ENCODE results near the gene RORC. TPM values are rescaled to one million over a fixed set of nuclear protein-coding genes. Genes with fewer than 3 reads are reported as not detected.

RORC gene
- total and polyA plus RNA-seq, 2 donors (not counting 1 experiment from before 2014, with no cell fraction given): 0.17 TPM; not detected in 1

DNA sequence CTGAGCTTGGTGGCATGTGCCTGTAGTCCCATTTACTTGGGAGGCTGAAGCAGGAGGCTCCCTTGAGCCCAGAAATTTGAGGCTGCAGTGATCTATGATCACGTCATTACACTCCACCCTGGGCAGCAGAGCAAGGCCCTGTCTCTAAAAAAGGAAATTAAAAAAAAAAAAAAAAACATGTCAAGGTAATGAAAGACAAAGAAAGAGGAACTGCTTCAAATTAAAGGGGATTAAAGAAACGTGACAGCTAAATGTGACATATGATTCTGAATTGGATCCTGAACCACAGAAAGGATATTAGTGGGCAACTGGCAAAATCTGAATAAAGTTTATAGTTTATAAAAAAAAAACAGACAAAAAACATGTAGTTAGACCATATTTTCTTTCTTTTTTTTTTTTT, 11.8 kb upstream of the RORC start:
- H3K4me1 ChIP-seq (ENCODE audit: control insufficient read depth, extremely low read depth, insufficient read depth, low read length): no peaks in the 10 kb centered on the region
- no peaks in the 10 kb centered on the region for H3K9me3 ChIP-seq (ENCODE audit: control insufficient read depth, insufficient read depth, low read depth, low read length)
- no peak for DNase-seq (ENCODE audit: low read depth in 2 of 2)
- TF ChIP-seq CTCF (conservative IDR thresholded peaks at IDR 0.05 in 1 of 2, IDR thresholded peaks at IDR 0.05 in 1 of 2; ENCODE audit: low read depth in 1 of 2, low read length in 2 of 2) (no peak), EZH2 (IDR thresholded peaks at IDR 0.05; ENCODE audit: low read length, missing control alignments) (no peak)
- H3K27ac ChIP-seq (ENCODE audit: insufficient read depth, low read length): no peak overlapping the region
- no peaks in the 10 kb centered on the region for H4K20me1 ChIP-seq (ENCODE audit: control insufficient read depth, extremely low read depth, insufficient read depth, low read length)
- H3K4me2 ChIP-seq (ENCODE audit: extremely low read depth, insufficient read depth, low read length): no peak overlapping the region
- no peaks in the 10 kb centered on the region for H3K79me2 ChIP-seq (ENCODE audit: control insufficient read depth, insufficient read depth, low read length)
- no peak overlapping the region for H3K4me3 ChIP-seq (replicated peaks in 1 of 4; ENCODE audit: control extremely low read depth in 1 of 4, insufficient read depth in 1 of 4, low read depth in 3 of 4, low read length in 4 of 4)
- no peak overlapping the region for H2AFZ ChIP-seq (ENCODE audit: low read length)
- no peaks in the 10 kb centered on the region for H3K36me3 ChIP-seq (ENCODE audit: control insufficient read depth, insufficient read depth, low read length)
- no peak overlapping the region for H3K9ac ChIP-seq (ENCODE audit: insufficient read depth, low read length)
- H3K27me3 ChIP-seq (ENCODE audit: control insufficient read depth, insufficient read depth, low read length): peaks cover 29% of the 10 kb centered on the region

- H3K27ac ChIP-seq (ENCODE audit: insufficient read depth, low read length): no peak overlapping the region
- DNase-seq (ENCODE audit: low read depth in 2 of 2): peak; percentile 42 to 85
- TF ChIP-seq CTCF (conservative IDR thresholded peaks at IDR 0.05 in 1 of 2, IDR thresholded peaks at IDR 0.05 in 1 of 2; ENCODE audit: low read depth in 1 of 2, low read length in 2 of 2) (no peak), EZH2 (IDR thresholded peaks at IDR 0.05; ENCODE audit: low read length, missing control alignments) (no peak)
- peaks cover 46% of the 10 kb centered on the region for H3K27me3 ChIP-seq (ENCODE audit: control insufficient read depth, insufficient read depth, low read length)
- H3K9me3 ChIP-seq (ENCODE audit: control insufficient read depth, insufficient read depth, low read depth, low read length): no peaks in the 10 kb centered on the region
- H2AFZ ChIP-seq (ENCODE audit: low read length): no peak overlapping the region
- H4K20me1 ChIP-seq (ENCODE audit: control insufficient read depth, extremely low read depth, insufficient read depth, low read length): no peaks in the 10 kb centered on the region
- no peaks in the 10 kb centered on the region for H3K79me2 ChIP-seq (ENCODE audit: control insufficient read depth, insufficient read depth, low read length)
- H3K4me1 ChIP-seq (ENCODE audit: control insufficient read depth, extremely low read depth, insufficient read depth, low read length): no peaks in the 10 kb centered on the region
- H3K36me3 ChIP-seq (ENCODE audit: control insufficient read depth, insufficient read depth, low read length): no peaks in the 10 kb centered on the region
- no peak overlapping the region for H3K9ac ChIP-seq (ENCODE audit: insufficient read depth, low read length)
- no peak overlapping the region for H3K4me3 ChIP-seq (replicated peaks in 1 of 4; ENCODE audit: control extremely low read depth in 1 of 4, insufficient read depth in 1 of 4, low read depth in 3 of 4, low read length in 4 of 4)
- H3K4me2 ChIP-seq (ENCODE audit: extremely low read depth, insufficient read depth, low read length): no peak overlapping the region
These were observed 9.5 kb upstream of the RORC start for GRCh38 chr1:151841141-151841540.

DNA sequence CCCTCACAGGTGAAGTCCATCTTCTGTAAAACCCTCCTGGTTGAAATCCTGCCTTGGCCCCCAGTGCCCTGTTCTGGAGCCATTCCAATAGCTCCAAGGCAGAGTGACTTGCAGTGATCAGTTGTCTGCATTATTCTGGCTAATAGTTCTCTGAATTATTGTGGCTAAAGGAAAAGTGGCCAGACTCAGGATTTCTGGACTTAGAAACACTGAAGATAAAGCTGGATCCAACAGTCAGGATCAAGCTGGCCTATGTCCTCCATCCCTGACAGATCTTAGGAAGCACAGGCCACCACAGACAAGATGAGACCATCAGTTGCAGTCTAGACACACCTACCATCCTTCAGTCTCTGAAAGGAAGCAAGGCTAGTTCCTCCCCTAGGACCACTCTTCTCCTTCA, 8.8 kb upstream of the RORC start:
- H3K4me2 ChIP-seq (ENCODE audit: extremely low read depth, insufficient read depth, low read length): no peak overlapping the region
- no peak overlapping the region for H2AFZ ChIP-seq (ENCODE audit: low read length)
- H4K20me1 ChIP-seq (ENCODE audit: control insufficient read depth, extremely low read depth, insufficient read depth, low read length): no peaks in the 10 kb centered on the region
- H3K79me2 ChIP-seq (ENCODE audit: control insufficient read depth, insufficient read depth, low read length): no peaks in the 10 kb centered on the region
- no peak overlapping the region for H3K4me3 ChIP-seq (replicated peaks in 1 of 4; ENCODE audit: control extremely low read depth in 1 of 4, insufficient read depth in 1 of 4, low read depth in 3 of 4, low read length in 4 of 4)
- H3K9me3 ChIP-seq (ENCODE audit: control insufficient read depth, insufficient read depth, low read depth, low read length): no peaks in the 10 kb centered on the region
- no peak overlapping the region for H3K27ac ChIP-seq (ENCODE audit: insufficient read depth, low read length)
- H3K4me1 ChIP-seq (ENCODE audit: control insufficient read depth, extremely low read depth, insufficient read depth, low read length): no peaks in the 10 kb centered on the region
- H3K27me3 ChIP-seq (ENCODE audit: control insufficient read depth, insufficient read depth, low read length): peaks cover 46% of the 10 kb centered on the region
- TF ChIP-seq CTCF (conservative IDR thresholded peaks at IDR 0.05 in 1 of 2, IDR thresholded peaks at IDR 0.05 in 1 of 2; ENCODE audit: low read depth in 1 of 2, low read length in 2 of 2): no peak
- no peak for TF ChIP-seq EZH2 (IDR thresholded peaks at IDR 0.05; ENCODE audit: low read length, missing control alignments)
- no peaks in the 10 kb centered on the region for H3K36me3 ChIP-seq (ENCODE audit: control insufficient read depth, insufficient read depth, low read length)
- no peak overlapping the region for H3K9ac ChIP-seq (ENCODE audit: insufficient read depth, low read length)
- no peak for DNase-seq (ENCODE audit: low read depth in 2 of 2)

Measured in fibroblast of lung (primary cell).